NCI-H1105 treated with DMSO at 0.1 percent for 48 hours (cell line): ENCODE measurements around the gene CREB3L1.
"Not testable (repeated sequence)": the region's sequence is repeated elsewhere in the genome, so short reads cannot be mapped to it uniquely, and the experiment has no call there.

ENCODE experiments used
- DNase-seq: peaks from one replicate; lab custom pipeline; 2025; lab: John Stamatoyannopoulos, UW

Gene CREB3L1

DNA sequence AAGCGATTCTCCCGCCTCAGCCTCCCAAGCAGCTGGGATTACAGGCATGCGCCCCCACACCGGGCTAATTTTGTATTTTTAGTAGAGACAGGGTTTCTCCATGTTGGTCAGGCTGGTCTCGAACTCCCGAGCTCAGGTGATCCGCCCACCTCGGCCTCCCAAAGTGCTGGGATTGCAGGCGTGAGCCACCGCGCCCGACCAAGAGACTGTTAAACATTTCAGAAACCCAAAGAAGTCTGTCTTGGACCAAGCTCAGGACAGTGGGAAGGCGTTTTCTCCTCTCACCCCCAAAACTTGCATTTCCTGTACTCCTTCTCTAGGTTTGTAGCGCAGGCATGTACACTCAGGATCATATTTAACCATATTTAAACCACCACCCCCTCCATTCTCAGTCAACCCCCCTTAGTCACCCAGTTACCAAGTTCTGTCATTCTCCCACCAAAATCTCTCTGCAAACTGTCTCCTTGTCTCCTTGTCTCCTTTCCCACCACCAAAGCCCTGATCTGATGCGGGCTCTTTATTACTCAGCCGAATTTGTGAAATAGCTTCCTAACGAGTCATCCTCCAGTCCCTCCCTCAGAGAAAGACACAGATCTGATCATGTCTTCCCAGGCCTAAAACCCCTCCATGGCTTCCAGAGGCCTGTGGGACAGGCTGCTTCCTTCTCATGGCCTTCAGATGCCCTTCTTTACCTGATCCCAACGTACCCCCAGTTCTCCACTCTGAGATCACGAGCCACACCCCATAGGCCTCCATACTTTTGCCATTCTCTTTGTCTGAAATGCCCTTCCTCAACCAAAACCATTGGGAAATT, 29.0 kb upstream of the CREB3L1 start:
- DNase-seq: no peak

DNA sequence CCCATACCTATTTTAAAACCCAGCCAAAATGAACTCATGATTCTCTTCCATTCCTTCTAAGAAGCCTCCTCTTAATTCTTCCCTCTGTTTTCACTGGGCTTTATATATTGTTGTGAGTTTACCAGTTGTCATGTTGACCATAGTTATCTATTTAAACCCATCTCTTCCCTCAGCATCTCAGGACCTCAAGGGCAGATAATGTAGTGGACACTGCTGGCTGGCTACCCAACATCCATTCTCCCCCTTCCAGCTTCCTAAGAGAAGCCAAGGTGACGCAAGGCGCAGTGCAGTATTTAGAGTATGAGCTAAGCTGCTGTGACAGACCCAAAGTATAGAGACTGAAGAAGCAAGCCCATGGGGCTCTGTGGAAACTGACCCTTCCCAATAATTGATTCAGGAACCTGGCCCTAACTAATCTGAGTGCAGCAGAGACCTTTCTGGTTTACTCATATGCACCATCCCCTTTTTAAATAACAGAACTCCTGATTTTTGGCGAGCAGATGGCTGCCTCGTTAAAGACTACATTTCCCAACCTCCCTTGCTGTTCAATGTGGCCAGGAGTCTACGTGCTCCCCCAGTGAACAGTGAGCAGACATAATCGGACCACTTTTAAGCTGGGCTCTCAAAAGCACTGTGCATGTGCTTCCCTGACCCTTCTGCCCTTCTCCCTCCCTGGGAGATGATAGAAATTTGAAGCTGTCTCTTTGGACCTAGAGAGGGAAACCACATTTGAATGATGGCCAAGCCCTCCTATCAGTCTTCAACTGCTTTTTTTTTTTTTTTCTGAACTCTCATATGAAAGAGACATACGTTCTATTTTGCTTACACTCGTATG, 28.1 kb upstream of the CREB3L1 start:
- DNase-seq: no peak

DNA sequence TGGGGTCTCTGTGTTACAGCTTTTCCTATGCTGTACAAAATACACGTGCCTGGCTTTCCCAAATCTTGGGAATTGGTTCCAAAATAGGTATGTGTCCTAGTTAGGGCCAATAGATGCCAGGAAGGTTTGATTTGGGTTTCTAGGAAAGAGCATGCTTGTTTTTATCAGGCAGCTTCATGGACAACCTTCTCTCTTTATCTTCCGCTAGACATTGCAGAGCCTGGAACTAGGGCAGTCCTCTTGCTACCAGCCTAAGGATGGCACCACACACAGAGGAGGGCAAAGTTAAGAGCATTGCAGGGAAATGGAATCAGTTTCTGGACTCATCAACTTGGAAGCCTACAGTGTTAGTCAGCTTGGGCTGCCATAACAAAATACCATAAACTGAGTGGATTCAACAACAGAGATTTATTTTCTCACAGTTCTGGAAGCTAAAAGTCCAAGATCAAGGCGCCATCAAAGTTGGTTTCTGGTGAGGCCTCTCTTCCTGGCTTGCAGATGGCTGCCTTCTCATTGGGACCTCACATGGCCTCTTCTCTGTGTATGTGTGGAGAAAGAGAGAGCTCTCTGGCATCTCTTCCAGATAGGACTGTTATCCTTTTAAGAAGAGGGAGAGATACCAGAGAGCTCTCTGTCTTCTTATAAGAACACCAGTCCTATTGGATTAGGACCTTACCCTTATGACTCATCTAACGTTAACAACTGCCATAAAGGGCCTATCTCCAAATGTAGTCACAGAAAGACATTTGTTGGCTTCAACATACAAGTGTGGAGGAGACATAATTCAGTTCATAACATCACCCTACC, 27.3 kb upstream of the CREB3L1 start:
- DNase-seq: no peak

DNA sequence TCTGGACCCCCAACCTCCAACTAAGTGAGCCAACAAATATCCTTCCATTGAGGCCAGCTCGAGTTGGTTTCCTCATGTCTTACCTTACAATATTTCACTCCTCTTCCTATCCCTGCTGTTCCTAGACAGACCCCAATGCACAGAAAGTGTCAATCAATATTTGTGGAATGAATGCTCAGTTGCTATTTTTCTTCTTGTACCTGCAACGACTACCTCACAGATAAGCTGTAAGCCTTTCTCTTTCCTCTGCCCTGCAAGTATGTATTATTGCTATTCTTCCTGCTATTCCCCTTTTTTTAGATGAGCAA, 26.8 kb upstream of the CREB3L1 start:
- no peak for DNase-seq

DNA sequence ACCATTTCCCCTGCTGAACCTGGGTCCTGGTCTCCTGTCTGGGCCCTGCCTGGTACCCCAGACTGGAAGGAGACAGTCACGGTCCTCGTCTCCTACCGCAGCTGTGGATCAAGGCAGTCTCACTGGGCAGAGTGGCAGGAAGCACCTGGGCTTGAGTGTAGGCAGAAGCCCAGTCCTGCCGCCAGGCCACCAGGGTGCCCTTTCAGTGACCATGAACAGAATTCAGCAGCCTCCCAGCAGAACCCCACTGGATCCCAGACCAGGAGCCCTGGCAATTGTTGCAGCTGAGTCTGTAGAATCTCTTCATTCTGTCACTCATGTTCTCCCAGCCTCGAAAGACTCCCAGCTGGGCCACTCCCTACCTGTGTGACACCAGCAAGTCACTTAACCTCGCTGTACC, 25.5 kb upstream of the CREB3L1 start:
- no peak for DNase-seq

DNA sequence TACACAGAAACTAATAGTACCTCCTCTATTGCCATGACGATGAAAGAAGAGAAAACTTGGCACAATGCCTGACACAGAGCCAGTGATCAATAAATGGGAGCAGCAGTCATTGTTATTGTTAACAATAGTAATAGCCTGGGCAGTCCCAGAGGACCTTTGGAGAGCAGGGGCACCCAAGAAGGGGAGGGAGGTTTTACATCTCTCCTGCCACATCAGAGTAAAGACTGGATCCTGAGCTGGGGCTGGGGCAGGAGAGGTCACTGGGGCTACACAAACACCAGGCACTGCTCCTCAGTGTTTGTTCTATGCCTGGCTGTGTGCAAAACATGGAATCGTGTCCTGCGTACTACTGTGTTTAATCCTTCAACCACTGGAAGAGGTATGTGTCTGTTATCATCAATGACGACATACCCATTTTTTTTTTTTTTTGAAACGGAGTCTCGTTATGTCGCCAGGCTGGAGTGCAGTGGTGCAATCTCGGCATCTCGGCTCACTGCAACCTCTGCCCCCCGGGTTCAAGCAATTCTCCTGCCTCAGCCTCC, 25.0 kb upstream of the CREB3L1 start:
- DNase-seq: no peak

DNA sequence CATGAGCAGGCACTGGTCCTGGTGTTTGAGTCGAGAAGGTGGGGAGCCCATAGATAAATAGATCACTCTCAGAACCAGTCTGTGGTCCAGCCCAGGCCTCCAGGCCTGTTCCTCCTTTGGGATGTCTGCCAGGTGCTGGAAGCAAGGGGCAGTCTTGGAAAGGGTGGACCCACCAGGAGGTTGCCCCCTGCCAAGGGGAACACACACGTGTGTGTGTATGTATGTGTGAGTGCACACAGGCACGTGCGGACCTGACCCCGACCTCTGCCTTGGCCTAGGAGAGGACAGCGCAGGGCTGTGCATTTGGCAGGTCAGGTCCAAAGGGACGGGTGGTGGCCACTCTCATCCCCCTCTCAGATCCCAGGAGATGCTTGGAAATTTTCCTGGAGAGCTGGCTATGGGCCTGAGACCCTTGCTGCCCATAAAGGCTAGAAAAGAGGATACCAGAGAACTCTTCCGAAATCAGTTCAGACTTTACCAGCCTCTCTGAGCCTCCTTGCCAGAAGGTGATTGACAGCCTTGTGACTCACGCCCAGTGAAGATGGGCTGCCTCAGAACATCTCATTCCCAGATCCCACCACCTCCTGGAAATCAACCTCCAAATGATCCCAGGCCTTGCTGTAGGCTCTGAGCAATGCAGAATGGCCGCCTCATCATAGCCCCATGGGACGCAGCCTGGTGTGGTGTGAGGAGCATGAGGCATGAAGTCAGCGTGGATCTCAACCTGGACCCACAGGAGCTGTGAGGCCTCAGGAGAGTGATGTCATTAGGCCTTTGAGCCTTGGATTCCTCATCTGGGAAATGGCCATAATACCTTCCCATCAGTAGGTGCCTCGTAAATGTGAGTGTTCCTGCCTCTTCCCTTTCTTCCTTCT, 24.0 kb upstream of the CREB3L1 start:
- DNase-seq: no peak

DNA sequence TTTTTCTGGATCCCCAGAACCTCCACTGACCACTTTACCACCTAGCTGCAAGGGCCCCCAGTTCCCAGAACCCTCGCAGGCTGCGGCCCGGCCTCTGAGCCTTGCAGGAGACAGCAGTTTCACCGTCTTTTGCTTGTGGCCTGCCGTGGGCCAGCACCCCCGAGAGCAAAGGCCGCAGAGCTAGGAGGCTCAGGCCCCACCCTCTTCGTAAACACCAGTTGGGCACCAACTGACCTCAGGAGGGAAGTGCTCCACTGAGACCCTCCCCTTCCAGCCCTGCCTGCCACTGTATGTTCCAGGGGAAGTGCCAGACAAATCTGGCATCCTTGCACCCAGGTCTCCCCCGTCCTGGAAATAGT, 23.4 kb upstream of the CREB3L1 start:
- DNase-seq: no peak

DNA sequence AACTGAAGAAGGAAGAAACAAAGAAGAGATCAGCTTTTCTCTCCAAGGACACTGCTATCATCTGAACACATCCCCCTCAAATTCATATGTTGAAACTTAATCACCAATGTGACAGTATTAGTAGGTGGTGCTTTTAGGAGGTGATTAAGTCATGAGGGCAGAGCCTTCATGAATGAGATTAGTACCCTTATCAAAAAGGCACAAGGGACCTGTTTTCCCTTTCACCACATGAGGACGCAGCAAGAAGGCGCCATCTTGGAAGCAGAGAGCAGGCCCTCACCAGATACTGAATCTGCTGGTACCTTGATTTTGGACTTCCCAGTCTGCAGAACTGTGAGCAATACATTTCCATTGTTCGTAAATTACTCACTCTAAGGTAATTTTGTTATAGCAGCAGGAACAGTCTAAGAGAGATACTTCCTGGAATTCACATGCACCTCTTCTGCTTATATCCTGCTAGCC, 20.9 kb upstream of the CREB3L1 start:
- DNase-seq: no peak

DNA sequence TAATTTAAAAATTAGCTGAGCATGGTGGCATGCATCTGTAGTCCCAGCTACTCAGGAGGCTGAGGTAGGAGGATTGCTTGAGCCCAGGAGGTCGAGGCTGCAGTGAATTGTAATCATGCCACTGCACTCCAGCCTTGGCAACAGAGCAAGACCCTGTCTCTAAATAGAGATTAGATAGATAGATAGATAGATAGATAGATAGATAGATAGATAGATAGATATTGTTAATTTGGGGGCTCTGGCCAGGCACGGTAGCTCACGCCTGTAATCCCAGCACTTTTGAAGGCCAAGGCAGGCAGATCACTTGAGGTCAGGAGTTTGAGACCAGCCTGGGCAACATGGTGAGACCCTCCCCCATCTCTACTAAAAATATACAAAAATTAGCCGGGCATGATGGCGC, 18.1 kb upstream of the CREB3L1 start:
- not testable (repeated sequence) for DNase-seq

DNA sequence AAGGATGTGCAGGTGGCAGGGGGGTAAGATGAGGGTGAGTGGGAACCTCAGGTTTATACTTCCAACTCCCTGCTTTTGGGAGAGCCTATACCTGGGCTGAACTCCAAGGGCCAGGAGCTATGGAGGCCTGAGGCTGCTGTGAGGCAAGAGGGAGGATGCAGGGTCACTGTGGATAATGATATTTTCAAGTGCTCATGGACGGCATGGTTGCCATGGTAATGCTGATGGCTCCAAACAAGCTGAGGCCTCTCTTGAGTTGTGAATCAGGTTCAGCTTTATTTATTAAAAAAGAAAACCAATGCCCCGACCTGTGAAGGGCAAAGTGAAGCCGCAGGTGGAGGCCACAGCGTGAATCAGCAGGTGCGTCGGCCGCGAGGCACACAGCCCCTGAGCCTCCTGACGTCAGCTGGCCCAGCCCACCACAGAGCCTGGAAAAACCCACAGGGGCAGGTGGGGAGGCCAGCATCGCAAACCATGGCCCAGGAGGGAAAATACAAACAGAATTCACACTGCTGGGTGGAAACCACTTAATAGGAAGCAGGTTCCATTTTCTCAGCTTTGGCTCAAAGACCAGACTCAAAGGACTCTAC, 17.4 kb upstream of the CREB3L1 start:
- DNase-seq: peak; percentile 63

DNA sequence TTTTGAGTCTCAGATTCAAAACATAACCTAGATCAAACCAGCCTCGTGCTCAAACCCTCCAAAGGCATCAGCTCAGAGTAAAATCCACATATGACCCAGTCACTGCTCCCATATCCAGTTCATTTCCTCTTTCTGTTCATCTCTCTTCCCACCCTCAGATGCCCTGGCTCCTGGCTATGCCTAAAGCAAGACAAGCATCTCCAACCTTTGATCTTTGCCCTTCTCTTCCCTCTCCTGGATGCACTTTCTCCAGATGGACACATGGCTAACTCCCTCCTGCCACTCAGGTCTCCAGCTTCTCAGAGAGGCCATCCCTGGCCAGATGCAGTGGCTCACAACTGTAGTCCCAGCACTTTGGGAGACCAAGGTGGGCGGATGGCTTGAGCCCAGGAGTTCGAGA, 14.3 kb upstream of the CREB3L1 start:
- DNase-seq: no peak

DNA sequence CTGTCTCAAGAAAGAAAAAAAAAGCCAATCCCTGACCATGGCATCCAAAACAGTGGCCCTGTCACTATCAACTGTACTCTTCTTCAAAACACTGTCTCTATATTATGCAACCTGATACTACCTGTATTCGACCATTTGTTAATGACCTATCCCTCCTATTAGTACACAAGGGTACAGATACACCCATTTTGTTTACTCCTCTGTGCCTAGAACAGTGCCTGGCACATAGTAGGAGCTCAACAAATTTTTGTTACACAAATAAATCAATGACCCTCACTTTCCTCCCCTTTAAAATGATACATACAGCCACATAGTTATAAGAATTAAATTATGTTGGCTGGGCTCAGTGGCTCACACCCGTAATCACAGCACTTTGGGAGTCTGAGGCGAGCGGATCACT, 13.4 kb upstream of the CREB3L1 start:
- no peak for DNase-seq

DNA sequence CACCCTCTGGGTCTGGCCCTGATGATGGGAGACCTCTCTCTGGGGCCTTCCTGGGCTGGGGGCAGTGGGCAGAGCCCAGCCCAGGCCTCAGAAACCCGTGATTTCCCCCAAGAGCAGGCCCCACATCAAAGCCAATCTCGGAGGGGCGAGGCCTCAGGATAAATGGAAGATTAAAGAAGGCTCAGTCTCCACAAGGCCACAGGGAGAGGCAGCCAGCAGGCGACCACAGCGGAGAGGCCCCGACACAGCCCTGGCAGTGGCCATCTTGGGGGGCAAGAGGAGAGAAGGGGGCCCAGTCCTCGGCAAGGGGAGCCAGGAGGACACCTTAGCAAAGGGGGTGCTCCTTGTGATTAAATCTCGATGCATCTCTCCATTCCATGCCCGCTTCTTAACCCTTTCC, 12.5 kb upstream of the CREB3L1 start:
- DNase-seq: no peak

DNA sequence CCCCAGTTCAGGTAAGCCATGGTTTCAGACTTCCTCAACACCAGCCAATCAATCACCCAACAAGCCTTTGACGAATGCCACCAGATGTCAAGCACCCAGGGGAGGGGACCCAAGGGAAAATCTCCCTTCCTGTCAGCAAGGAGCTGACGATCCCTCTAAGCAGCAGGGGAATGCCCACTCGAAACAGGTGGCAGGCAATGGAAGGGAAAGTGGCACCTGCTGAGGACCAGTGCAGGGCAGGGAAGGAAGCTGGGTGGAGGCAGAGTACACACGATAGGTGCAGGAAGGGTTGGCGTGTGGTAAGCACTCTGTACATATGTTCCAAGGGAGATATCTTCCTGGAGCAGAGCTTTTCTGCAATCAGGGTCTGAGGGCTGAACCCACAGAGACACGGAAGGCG, 11.7 kb upstream of the CREB3L1 start:
- DNase-seq: no peak

DNA sequence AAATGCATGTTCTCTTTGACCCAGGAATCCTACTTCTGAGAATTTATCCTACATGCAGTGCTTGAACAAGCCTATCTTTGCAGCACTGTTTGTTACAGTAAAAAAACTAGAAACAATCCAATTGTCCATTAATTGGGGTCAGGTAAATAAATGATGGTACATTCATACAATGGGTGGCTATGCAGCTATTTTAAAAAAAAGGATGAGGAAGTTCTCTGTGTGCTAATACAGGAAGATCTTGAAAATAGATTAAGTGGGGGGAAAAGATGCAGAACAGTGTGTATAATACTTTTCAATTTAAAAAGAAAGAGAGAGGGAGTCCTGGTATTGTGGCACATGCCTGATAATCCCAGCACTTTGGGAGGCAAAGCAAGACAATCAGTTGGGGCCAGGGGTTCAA, 9.5 kb upstream of the CREB3L1 start:
- no peak for DNase-seq

DNA sequence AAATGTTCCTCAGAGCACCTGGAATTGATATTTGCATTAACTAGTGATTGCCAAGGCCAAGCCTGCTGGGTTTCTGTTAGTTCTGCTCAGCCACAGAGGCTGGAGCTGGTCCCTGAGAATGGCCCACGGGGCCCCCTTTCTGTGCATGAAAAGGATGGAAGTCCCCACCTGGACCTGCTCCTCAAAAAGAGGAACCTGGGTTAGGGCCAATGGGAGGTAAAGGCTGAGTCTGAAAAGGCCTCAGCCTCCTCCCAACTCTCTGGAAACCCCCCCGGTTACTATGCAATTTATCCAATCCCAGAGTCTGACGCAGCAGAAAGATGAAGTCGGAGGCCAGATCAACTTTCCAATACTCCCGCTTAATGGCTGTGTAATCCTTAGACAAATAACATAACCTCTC, 6.8 kb upstream of the CREB3L1 start:
- no peak for DNase-seq

DNA sequence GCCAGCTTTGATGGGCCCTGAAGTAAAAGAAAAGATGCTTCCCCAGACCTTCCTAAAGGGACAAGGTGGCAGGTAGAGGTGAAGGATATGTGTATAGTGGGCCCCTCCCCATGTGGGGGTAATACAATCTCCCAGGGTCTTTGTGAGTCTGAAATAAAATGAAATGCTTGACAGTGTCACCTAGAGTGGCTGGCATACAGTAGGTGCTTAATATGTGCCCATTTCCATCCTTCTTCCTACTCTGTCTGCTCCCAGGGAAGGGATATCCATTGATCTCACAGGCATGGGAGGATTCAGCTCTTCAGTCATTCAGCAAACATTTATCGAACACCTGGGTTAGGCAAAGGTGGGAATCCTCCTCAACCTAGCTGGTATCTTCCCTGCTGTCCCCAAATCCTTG, 6.1 kb upstream of the CREB3L1 start:
- DNase-seq: no peak

DNA sequence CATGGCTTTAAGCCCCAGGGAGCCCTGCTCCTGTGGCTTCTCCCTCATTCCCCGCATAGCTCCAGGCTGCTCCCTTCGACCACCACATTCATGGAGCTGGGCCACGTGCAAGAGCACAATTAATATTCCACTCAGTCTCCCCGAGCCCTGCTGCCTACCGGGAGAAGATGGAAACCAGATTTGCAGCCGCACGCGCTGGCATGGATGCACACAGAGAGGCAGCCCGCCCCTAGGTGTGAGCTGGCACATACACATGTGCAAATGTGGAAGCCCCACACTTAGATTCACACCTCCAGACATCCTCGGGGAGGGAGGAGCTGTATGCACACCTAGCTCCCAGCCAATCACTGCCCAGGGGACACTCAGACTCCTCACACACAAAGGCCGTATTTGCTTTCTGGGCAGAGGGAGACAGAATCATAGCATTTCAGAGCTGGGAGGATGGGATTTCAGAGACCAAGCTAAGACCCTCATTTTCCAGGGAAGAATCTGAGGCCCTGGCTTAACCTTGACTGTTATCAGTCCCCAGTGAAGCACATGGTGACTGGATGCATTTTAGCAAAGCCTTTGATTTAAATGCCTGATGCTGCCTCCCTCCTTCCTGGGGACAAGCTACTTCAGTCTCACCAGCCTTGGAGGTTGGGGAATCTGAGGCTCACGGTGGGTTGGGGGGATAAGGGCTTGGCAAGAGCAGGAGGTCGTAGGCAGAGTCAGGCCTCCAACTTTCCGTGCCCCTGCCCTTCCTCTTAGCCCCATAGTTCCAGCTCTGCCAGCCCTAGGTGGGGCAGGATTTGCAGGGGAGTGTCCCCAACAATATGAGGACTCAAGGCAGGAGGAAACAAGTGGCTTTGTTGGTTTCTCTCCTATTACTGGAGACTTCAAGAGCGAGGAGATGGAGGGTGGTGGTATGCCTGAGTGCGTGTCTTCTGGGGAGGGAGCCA, 5.3 kb upstream of the CREB3L1 start:
- no peak for DNase-seq
